Spleen (tissue), 7 donors: ENCODE data around the gene HES1.

Experiments used
- CTCF ChIP-seq, 11 experiments: fragments of 200-600 bp in 7 of 11; fragments of 450-650 bp in 4 of 11; sonication (generic) in 4 of 11; IDR thresholded peaks in 8 of 11; conservative IDR thresholded peaks in 3 of 11; 1 replicate in 7 of 11; 2 replicates in 4 of 11; pipeline versions ENCODE4 v1.4.0 to v1.8.0; 2016 to 2021; ENCODE audit warnings: antibody characterized with exemption in 11 of 11, inconsistent platforms in 4 of 11, mild to moderate bottlenecking in 1 of 11
- POLR2A ChIP-seq, 3 donors: fragments of 450-650 bp; IDR thresholded peaks; one replicate each; pipeline ENCODE4 v1.5.1; 2017; ENCODE audit warnings: antibody characterized with exemption in 3 of 3, mild to moderate bottlenecking in 1 of 3
- POLR2AphosphoS5 ChIP-seq, 3 donors: sonication (generic); formaldehyde crosslinking; IDR thresholded peaks; one replicate each; pipeline ENCODE4 v1.5.1; 2017; ENCODE audit warnings: antibody characterized with exemption in 3 of 3
- donor health status: DM: no; HTN: no; CAD: no; lungs with moderate emphysema.
- donor health status: DM: no; HTN: no; CAD: no.
- donor health status: DM: no; HTN: no; CAD: no.

GRCh38 chr3:194089357-194090177 is 46.4 kb upstream of the HES1 start:
- TF ChIP-seq CTCF (IDR thresholded peaks at IDR 0.05 in 8 of 11, conservative IDR thresholded peaks at IDR 0.05 in 3 of 11) (no peak), POLR2A (IDR thresholded peaks at IDR 0.05) (no peak), POLR2AphosphoS5 (IDR thresholded peaks at IDR 0.05) (peak; percentile 61 to 81 (median 80))
